CD14-positive monocyte (primary cell): ENCODE results near the gene PAK5. TPM values are rescaled to one million over a fixed set of nuclear protein-coding genes. Genes with fewer than 3 reads are reported as not detected.

ENCODE experiments used
- DNase-seq, 3 donors: peaks; one replicate each; pipeline ENCODE4 v3.0.0-alpha.2; 2011 to 2022
- H2AFZ ChIP-seq: 2 replicates; pipeline ENCODE4 v1.6.0; 2012; ENCODE audit warnings: mild to moderate bottlenecking, low read depth, low read length, inconsistent platforms; ENCODE audit not compliant: insufficient read depth, poor library complexity, severe bottlenecking
- H3K27ac ChIP-seq, 2 donors: 1 replicate in 1 of 2; 2 replicates in 1 of 2; pipeline ENCODE4 v1.5.1; 2012 to 2013; ENCODE audit warnings: low read length in 2 of 2, control low read depth in 1 of 2, inconsistent platforms in 1 of 2, low read depth in 1 of 2, mild to moderate bottlenecking in 1 of 2
- H3K27me3 ChIP-seq, 2 donors: one replicate each; pipeline versions ENCODE4 v1.6.0 to v1.6.1; 2011 to 2013; ENCODE audit warnings: low read length in 2 of 2; ENCODE audit not compliant: control insufficient read depth in 2 of 2, insufficient read depth in 2 of 2
- H3K36me3 ChIP-seq, 2 donors: replicated peaks in 1 of 2; 1 replicate in 1 of 2; 2 replicates in 1 of 2; pipeline versions ENCODE4 v1.5.1 to v1.6.1; 2012 to 2013; ENCODE audit warnings: low read length in 2 of 2, control low read depth in 1 of 2, inconsistent platforms in 1 of 2, mild to moderate bottlenecking in 1 of 2; ENCODE audit not compliant: insufficient read depth in 2 of 2, control insufficient read depth in 1 of 2
- H3K4me1 ChIP-seq, 2 donors: 1 replicate in 1 of 2; 2 replicates in 1 of 2; pipeline versions ENCODE4 v1.5.1 to v1.6.1; 2012 to 2013; ENCODE audit warnings: low read length in 2 of 2, control low read depth in 1 of 2, inconsistent platforms in 1 of 2, mild to moderate bottlenecking in 1 of 2, moderate library complexity in 1 of 2; ENCODE audit not compliant: insufficient read depth in 2 of 2, control insufficient read depth in 1 of 2
- H3K4me2 ChIP-seq: replicated peaks from 2 replicates; pipeline ENCODE3; 2012; ENCODE audit warnings: low read length, moderate library complexity, mild to moderate bottlenecking; ENCODE audit not compliant: poor library complexity, severe bottlenecking; ENCODE audit errors: extremely low read depth
- H3K4me3 ChIP-seq, 3 experiments: fragments of 200-600 bp in 1 of 3; sonication (generic) in 1 of 3; replicated peaks in 1 of 3; 1 replicate in 2 of 3; 2 replicates in 1 of 3; pipeline ENCODE4 v1.5.1; 2011 to 2013; ENCODE audit warnings: low read length in 3 of 3, mild to moderate bottlenecking in 3 of 3, control low read depth in 2 of 3, low read depth in 2 of 3, inconsistent platforms in 1 of 3, moderate library complexity in 1 of 3
- H3K79me2 ChIP-seq: 2 replicates; pipeline ENCODE4 v1.6.0; 2012; ENCODE audit warnings: mild to moderate bottlenecking, control low read depth, inconsistent platforms, low read length, moderate library complexity; ENCODE audit not compliant: insufficient read depth
- H3K9ac ChIP-seq: 2 replicates; pipeline ENCODE4 v1.6.0; 2017; ENCODE audit warnings: low read length, mild to moderate bottlenecking; ENCODE audit not compliant: insufficient read depth, poor library complexity, severe bottlenecking
- H3K9me3 ChIP-seq, 2 donors: replicated peaks in 1 of 2; 1 replicate in 1 of 2; 2 replicates in 1 of 2; pipeline versions ENCODE4 v1.5.1 to v1.6.1; 2012 to 2013; ENCODE audit warnings: low read length in 2 of 2, control low read depth in 1 of 2; ENCODE audit not compliant: control insufficient read depth in 1 of 2, insufficient read depth in 1 of 2
- H4K20me1 ChIP-seq: 2 replicates; pipeline ENCODE4 v1.6.0; 2012; ENCODE audit warnings: mild to moderate bottlenecking, low read length, control low read depth, moderate library complexity; ENCODE audit not compliant: insufficient read depth
- H3K27ac Mint-ChIP-seq, 7 donors: one replicate each; pipeline ENCODE4 v1.8.0; 2020; ENCODE audit warnings: mild to moderate bottlenecking in 7 of 7, mixed read lengths in 7 of 7, moderate library complexity in 6 of 7, inconsistent platforms in 2 of 7
- H3K27me3 Mint-ChIP-seq, 3 donors: one replicate each; pipeline ENCODE4 v1.8.0; 2021 to 2022; ENCODE audit warnings: low read depth in 3 of 3, mild to moderate bottlenecking in 3 of 3, mixed read lengths in 3 of 3, moderate library complexity in 3 of 3, inconsistent platforms in 1 of 3
- H3K36me3 Mint-ChIP-seq, 2 donors: one replicate each; pipeline ENCODE4 v1.8.0; 2020; ENCODE audit warnings: mixed read lengths in 2 of 2, inconsistent platforms in 1 of 2, mild to moderate bottlenecking in 1 of 2
- H3K4me1 Mint-ChIP-seq: one replicate; pipeline ENCODE4 v1.8.0; 2020; ENCODE audit warnings: mild to moderate bottlenecking, mixed read lengths
- H3K4me3 Mint-ChIP-seq, 2 donors: one replicate each; pipeline ENCODE4 v1.8.0; 2020; ENCODE audit warnings: mild to moderate bottlenecking in 2 of 2, mixed read lengths in 2 of 2, moderate library complexity in 1 of 2
- H3K9me3 Mint-ChIP-seq, 7 donors: one replicate each; pipeline ENCODE4 v1.8.0; 2020 to 2022; ENCODE audit warnings: mixed read lengths in 7 of 7, mild to moderate bottlenecking in 6 of 7, moderate library complexity in 6 of 7, inconsistent platforms in 2 of 7
- CTCF ChIP-seq: fragments of 200-600 bp; IDR thresholded peaks from one replicate; pipeline ENCODE4 v1.8.0; 2022; ENCODE audit warnings: antibody characterized with exemption, mild to moderate bottlenecking
- WGBS: methylation state at CpG from one replicate; pipeline ENCODE4 v1.1.5; 2013; ENCODE audit warnings: missing lambda C conversion rate; ENCODE audit not compliant: insufficient coverage; 5-methylcytosine and 5-hydroxymethylcytosine counted together
- intact Hi-C, 2 donors: fragments of 100-400 bp; cut with micrococcal nuclease; formaldehyde crosslinking; loops; one replicate each; pipeline versions ENCODE4 v1.15.0 to v1.15.1; 2023
- polyA plus RNA-seq, 3 donors: library from polyadenylated mRNA; depleted of rRNA in 1 of 3; unstranded in 2 of 3; stranded (reverse) in 1 of 3; fragments of 300-500 nt in 2 of 3; fragments of >200 nt in 1 of 3; fragmentation: Illumina TruSeq in 2 of 3; gene quantifications; 1 replicate in 2 of 3; 2 replicates in 1 of 3; pipeline ENCODE4 v1.2.3, GENCODE V29; 2012 to 2021

The PAK5 gene
- polyA plus RNA-seq, 3 donors: not detected

- Histone ChIP-seq H3K9me3 (no peaks in the 10 kb centered on the region), H3K4me2 (no peak overlapping the region), H3K27ac (no peak overlapping the region), H3K9ac (no peak overlapping the region), H3K4me3 (no peak overlapping the region), H3K36me3 (no peaks in the 10 kb centered on the region), H4K20me1 (no peaks in the 10 kb centered on the region), H3K27me3 (no peaks in the 10 kb centered on the region), H2AFZ (no peak overlapping the region), H3K4me1 (no peaks in the 10 kb centered on the region), H3K79me2 (no peaks in the 10 kb centered on the region)
- Mint-ChIP-seq H3K27ac (no peak overlapping the region), H3K36me3 (no peaks in the 10 kb centered on the region), H3K4me3 (no peak overlapping the region), H3K9me3 (peaks cover 0 to 8% (median 2%) of the 10 kb centered on the region in 7 donors), H3K4me1 (no peaks in the 10 kb centered on the region), H3K27me3 (no peaks in the 10 kb centered on the region)
- TF ChIP-seq CTCF: no peak
- WGBS: 83% methylated on average over 3 of the region's 3 CpGs
- DNase-seq: no peak
- intact Hi-C loops: no loop called here
These were observed 128.2 kb downstream of the PAK5 start for GRCh38 chr20:9710685-9711084.

GRCh38 chr20:9705722-9706476 is 133.0 kb downstream of the PAK5 start:
- Histone ChIP-seq H3K36me3 (no peaks in the 10 kb centered on the region), H3K4me2 (no peak overlapping the region), H4K20me1 (no peaks in the 10 kb centered on the region), H3K4me1 (no peaks in the 10 kb centered on the region), H3K79me2 (no peaks in the 10 kb centered on the region), H3K27me3 (no peaks in the 10 kb centered on the region), H2AFZ (no peak overlapping the region), H3K9me3 (no peaks in the 10 kb centered on the region), H3K27ac (no peak overlapping the region), H3K4me3 (no peak overlapping the region), H3K9ac (no peak overlapping the region)
- Mint-ChIP-seq H3K4me3 (no peak overlapping the region), H3K4me1 (no peaks in the 10 kb centered on the region), H3K36me3 (no peaks in the 10 kb centered on the region), H3K27ac (no peak overlapping the region), H3K27me3 (peaks cover 0 to 2% (median 0%) of the 10 kb centered on the region in 3 donors), H3K9me3 (peaks cover 0 to 8% (median 0%) of the 10 kb centered on the region in 7 donors)
- no peak for TF ChIP-seq CTCF
- intact Hi-C loops: no loop called here
- 46% methylated on average over 4 of the region's 4 CpGs for WGBS
- no peak for DNase-seq
